GM10266 (cell line): ENCODE results near the gene MCOLN1.

Experiments used
- DNase-seq: peaks from one replicate; pipeline ENCODE4 v3.0.0; 2012; ENCODE audit errors: extremely low spot score
- CTCF ChIP-seq: IDR thresholded peaks from 2 replicates; pipeline ENCODE4 v1.5.1; 2012; ENCODE audit warnings: mild to moderate bottlenecking, low read depth; ENCODE audit not compliant: control insufficient read depth, insufficient read depth; ENCODE audit errors: missing control alignments

Gene MCOLN1

GRCh38 chr19:7519361-7520130 lies 2.9 kb upstream of the MCOLN1 start:
- no peak for TF ChIP-seq CTCF
- no peak for DNase-seq

- TF ChIP-seq CTCF = no peak
- DNase-seq = no peak
Measured at GRCh38 chr19:7520131-7521051, 2.0 kb upstream of the MCOLN1 start.

- TF ChIP-seq CTCF = no peak
- no peak for DNase-seq
Measured at GRCh38 chr19:7521551-7522071, 813 bp upstream of the MCOLN1 start.

GRCh38 chr19:7522923-7523667 lies 671 bp downstream of the MCOLN1 start:
- TF ChIP-seq CTCF = no peak
- no peak for DNase-seq

- TF ChIP-seq CTCF = no peak
- DNase-seq = no peak
Measured at GRCh38 chr19:7524523-7524922, 2.1 kb downstream of the MCOLN1 start.

- TF ChIP-seq CTCF = no peak
- DNase-seq = no peak
Measured at GRCh38 chr19:7524992-7525739, 2.7 kb downstream of the MCOLN1 start.
